Stimulated activated CD8-positive, alpha-beta memory T cell treated with anti-CD3 and anti-CD28 coated beads, Interleukin-4, amount 100 ng/mL, for 24 hours (primary cell): ENCODE data around the gene PCIF1.
"Not testable (repeated sequence)": the region's sequence is repeated elsewhere in the genome, so short reads cannot be mapped to it uniquely, and the experiment has no call there.

Source experiments
- DNase-seq: peaks from one replicate; pipeline ENCODE4 v3.0.0-alpha.2; 2020; ENCODE audit warnings: low read depth

The PCIF1 gene

GRCh38 chr20:45947110-45947866 lies 12.8 kb downstream of the PCIF1 start:
- no peak for DNase-seq

- no peak for DNase-seq
These were observed 13.8 kb downstream of the PCIF1 start for GRCh38 chr20:45948261-45948733.

- DNase-seq: no peak
These were observed 14.5 kb downstream of the PCIF1 start for GRCh38 chr20:45948742-45949541.

- DNase-seq: no peak
These were observed 15.3 kb downstream of the PCIF1 start for GRCh38 chr20:45949542-45950329.

- no peak for DNase-seq
These were observed 15.8 kb downstream of the PCIF1 start for GRCh38 chr20:45950330-45950646.

- DNase-seq: no peak
These were observed 17.7 kb downstream of the PCIF1 start for GRCh38 chr20:45951925-45952834.

- DNase-seq: no peak
These were observed 18.4 kb downstream of the PCIF1 start for GRCh38 chr20:45952861-45953260.

- no peak for DNase-seq
These were observed 19.2 kb downstream of the PCIF1 start for GRCh38 chr20:45953672-45954071.

GRCh38 chr20:45956326-45956725 lies 21.8 kb downstream of the PCIF1 start:
- not testable (repeated sequence) for DNase-seq

GRCh38 chr20:45957021-45957941 lies 22.8 kb downstream of the PCIF1 start:
- DNase-seq: no peak

GRCh38 chr20:45958593-45958992 lies 24.1 kb downstream of the PCIF1 start:
- no peak for DNase-seq

- DNase-seq: no peak
These were observed 24.6 kb downstream of the PCIF1 start for GRCh38 chr20:45959126-45959525.

GRCh38 chr20:45959956-45960630 lies 25.6 kb downstream of the PCIF1 start:
- DNase-seq: no peak

- no peak for DNase-seq
These were observed 27.7 kb downstream of the PCIF1 start for GRCh38 chr20:45962031-45962755.

- DNase-seq: no peak
These were observed 28.8 kb downstream of the PCIF1 start for GRCh38 chr20:45963059-45964005.

GRCh38 chr20:45964006-45964400 lies 29.5 kb downstream of the PCIF1 start:
- no peak for DNase-seq

GRCh38 chr20:45965169-45966002 lies 30.9 kb downstream of the PCIF1 start:
- no peak for DNase-seq
